HG03439 (cell line): Measurements from ENCODE around the gene LONRF2.

ENCODE experiments used
- ATAC-seq: cut with Tn5 transposase; IDR thresholded peaks from one replicate; pipeline ENCODE4 v1.9.1; 2021; ENCODE audit warnings: mild to moderate bottlenecking, moderate library complexity; ENCODE audit not compliant: unreplicated experiment

The LONRF2 gene

DNA sequence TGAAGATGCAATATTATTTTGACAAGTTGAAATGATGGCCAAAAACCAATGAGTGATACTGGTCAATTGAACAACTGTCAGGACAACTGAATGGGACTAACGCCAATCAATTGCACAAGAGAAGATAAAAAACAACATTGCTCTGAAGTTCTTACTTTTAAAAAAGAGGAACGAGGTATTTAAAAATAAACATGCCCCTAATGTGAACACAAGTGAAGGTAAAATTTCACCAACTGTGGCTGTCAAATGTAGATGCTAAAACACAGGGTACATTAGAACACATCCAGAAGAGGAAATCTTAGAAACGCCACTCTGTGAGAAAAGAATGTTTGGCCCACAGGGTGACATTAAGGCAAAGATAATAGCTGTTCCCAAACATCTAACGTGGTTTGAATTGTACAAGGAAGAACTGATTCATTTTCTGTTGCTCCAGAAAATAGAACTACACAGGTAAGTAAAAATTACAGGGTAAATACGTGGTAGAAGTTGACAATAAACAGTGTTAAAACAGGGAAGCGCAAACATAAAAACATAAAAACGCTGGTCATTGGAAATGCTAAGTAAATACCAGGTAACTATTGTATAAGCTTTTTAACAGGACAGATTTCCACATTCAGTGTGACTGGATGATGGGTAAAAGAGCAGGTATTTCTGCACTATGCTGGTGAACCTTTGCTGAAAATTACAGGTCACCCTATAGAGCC is 20.3 kb downstream of the LONRF2 start:
- ATAC-seq = no peak

DNA sequence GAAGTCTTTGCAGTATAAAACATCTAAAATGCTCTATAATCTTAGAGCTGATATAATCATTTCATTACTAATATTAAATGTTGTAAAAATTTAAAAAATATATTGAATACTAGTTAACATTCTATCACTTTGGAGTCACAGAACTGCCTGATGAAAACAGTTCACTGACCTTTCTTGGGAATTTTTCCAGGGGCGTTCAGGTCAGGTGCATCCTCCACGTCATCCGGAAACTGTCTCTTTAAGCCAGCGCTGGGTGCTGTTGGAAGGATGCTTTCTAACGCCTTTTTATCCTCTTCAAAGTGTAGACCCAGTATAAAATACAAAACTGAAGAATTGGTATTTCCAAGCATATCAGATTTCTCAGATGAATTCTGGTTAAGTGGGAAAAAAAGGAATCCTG is 22.8 kb downstream of the LONRF2 start:
- no peak for ATAC-seq

DNA sequence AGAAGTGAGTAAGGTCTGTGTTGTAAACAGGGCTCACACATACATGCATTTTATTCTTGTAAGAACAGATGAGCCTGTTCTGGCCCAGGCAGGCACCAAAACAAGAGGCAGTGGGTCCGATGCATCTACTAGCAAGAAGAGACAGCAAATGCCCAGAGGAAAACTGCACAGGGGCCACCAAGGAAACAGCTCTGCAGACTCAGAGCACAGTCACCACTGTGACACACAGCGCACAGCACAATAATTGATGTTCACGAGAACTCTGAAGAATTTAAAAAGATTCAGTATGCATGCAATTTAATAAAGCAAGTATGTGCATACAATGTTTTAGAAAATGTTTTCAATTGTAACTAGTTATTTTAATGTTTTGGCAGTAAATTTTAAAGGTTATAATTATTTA is 24.8 kb downstream of the LONRF2 start:
- ATAC-seq = no peak

DNA sequence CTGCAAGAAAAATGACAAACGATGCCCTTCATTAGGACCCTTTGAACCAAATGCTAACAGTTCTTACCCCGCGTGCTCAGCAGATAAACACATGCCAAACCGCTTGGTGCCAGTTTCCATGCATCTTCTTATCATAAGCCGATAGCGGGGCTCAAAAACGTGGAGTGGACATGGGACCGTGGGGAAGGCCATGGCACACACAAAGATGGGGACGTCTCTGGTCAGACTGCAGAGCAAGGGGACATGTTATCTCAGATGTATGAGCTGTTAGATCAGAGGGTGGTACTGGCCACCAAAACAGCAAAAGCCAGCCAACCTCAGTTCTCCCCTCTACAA is 28.2 kb downstream of the LONRF2 start:
- no peak for ATAC-seq

- no peak for ATAC-seq
These were observed 28.8 kb downstream of the LONRF2 start for GRCh38 chr2:100293341-100294161.

- no peak for ATAC-seq
These were observed 30.2 kb downstream of the LONRF2 start for GRCh38 chr2:100292022-100292580.

DNA sequence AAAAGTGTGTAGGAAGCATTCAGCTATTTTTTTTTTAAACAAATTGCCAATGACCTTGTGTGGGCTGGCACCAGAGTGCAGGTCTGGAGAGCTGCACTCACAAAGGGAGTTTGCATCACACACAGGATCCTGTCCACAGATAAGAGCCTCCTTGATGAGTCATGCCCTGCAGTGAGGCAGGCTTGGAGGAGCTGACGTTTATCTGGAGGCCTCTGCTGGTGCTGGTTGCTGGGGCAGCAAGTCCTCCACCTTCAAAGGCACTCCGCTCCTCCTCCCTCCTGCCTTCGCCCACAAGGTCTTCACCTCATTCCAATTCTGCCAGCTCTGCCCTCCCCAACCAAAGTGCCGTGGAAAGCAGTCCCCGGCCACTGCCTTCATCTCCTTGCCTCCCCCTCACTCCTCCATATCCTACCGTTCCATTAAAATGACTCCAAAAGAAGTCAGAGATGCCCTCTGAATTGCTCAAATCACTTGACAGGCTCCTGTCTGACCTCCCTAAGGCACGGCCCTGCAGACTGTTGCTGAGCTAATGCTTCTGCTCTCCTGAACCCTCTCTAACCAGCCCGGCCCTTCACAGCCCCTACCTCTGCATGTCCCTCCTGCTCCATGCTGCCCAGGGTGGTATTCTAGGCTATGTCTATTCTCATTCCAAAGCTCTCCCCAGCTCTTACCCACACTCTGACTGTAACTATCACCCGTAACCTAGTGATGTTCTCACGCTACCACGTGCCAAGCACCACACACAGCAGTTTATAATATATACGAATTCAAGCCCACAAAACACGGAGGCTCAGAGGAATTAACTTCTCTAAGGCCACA is 30.9 kb downstream of the LONRF2 start:
- no peak for ATAC-seq

GRCh38 chr2:100290718-100291151 is 31.6 kb downstream of the LONRF2 start:
- no peak for ATAC-seq

DNA sequence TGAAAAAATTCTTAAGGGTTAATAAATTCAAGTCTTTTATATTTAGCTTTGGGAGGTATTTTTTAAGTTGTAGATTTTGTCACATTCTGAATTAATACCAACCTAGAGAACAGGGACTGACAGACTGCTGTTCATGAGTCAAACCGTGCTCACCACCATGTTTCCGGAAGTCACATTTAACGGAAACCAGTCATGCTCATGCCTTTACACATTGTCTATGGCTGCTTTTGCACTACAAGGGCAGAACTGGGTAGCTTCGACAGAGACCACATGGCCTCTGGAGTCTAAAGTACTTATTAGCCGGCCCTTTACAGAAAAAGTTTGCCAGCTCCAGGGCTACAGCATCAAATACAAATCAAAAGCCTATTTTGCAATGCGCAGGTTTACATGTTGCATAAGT is 33.3 kb downstream of the LONRF2 start:
- ATAC-seq = no peak

GRCh38 chr2:100286318-100286717 is 36.0 kb downstream of the LONRF2 start:
- ATAC-seq = no peak

DNA sequence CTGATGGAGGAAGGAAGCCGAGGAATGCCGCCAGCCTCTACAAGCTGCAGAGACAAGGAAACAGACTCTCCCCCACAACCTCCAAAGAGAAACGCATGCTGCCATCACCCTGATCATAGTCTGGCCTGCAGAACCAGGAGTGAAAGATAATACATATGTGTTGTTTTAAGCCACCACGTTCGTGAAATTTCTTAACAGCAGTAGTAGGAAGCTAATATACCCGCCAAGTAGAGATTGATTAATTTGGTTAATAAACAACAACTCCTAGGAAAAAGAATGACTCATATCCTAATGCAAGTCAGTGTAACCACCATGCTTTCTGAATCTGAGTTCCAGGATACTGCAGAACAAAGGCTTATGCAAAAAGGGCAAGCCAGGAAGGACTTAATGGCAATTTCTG is 36.6 kb downstream of the LONRF2 start:
- no peak for ATAC-seq

- no peak for ATAC-seq
These were observed 37.3 kb downstream of the LONRF2 start for GRCh38 chr2:100285011-100285410.

DNA sequence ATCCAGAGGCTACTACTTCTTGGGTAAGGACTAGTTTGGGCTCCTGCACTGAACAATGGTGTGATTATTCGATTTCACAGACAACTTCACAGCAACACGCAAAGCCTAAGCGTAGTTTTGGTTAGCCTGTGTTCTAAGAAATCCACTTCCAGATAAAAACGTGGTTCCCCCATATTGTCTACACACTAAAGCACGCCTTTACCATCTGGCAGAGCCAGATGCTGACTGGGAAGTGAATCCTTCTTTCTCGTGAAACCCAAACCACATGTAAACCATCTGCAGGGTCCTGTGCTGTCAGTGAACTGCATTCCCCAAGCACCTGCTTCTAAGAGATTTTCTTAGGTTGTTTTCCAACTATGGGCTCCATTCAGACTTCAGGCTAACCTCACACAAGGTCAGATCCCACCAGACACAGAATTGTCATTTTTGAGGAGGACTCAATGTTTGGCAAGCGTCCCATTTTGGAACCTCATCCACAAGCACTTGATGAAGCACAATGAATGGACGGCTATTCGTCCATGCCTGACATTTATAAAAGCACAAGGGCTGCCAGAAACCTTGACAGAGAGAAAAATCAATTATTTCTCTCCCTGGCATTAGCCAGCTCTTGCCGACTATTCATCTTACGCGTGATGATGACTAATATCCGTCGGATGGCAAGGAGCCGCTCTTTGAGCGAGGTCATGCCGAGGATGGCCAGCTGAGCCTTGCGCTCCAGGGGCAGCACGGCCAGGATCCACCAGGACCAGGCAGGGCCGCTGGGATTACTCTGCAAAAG is 38.4 kb downstream of the LONRF2 start:
- no peak for ATAC-seq

DNA sequence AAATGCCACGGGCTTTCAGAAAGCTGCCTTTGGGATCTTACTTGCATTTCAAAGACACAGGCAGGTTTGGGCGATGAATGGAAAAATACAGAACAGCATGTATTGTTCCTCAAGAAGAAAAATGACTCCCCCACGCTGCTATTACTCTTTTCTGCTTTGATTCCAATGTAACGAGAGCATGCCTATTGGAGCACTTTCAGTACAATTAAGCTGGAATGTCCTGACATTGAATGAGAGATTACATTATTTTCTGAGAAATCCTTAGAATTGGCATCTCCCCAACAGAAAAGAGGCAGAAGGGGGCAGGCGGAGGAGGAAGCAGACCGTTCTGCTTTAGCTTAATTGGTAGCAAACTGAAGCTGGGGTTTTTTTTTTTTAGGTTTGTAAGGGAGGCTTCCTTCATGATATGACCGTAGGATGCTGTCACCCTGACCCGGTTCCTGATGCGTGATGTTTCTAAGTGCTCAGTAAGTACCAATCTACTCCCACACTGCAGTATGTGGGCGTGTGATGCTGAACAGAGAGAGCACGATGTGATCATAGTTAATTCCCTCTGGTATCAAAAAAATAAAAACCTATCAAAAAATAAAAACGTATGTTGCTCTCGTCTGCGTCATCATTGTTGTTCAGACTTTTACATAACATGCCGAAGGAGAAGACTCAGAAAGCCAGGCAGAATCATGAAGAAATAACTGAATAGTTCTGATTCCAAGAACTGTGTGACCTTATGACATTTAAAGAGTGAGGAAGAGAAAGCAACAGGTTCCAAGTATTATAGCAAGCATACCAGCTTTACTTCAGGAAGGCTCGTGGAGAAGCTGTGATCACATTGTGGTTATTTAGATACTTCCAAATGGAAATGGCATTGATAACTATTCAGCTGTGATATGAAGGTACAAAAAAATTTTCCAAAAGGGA is 40.5 kb downstream of the LONRF2 start:
- no peak for ATAC-seq

DNA sequence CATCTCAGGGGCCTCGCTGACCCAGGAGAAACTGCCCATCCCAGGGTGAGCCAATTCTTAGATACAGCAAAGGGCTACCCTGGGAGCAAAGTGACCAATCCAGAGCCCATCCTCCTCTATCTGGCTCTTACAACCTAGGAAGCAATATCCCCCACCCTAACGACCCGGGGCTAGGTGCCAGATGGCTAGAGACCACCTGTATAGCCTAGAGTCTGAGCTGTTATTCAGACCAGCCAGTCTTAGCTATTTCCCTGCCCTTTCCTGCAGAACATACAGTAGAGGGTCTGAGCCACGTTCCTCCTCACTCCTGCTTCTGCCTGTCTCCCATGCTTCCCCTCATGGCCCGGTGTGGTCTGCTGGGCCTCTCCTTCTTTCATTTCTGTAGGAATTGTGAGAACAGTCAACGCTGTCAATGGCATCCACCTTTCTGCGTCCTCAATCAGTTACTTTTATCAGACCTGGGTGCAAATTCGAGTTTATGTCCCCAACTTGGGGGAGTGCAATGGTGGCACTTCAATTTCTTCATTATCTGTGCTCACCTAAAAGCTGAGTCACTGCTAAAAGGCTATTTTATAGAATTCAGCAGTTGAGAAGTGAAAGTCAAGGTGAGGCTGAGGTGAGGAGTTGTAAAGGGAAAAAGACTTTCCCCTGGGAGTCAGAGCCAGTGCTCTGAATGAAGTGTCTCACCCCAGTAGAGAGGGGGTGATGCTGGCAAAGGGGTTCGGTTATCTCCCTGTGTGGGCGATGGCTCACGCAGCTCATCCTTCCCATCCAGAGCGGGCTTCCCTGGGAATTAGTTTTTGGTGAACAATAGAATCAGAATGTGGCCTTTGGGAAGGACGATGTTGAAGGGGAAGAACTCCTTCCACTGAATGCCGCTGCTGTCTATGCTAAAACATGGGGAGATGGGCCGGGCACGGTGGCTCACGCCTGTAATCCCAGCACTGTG is 42.4 kb downstream of the LONRF2 start:
- no peak for ATAC-seq

GRCh38 chr2:100278986-100279385 is 43.3 kb downstream of the LONRF2 start:
- ATAC-seq = no peak

- ATAC-seq = no peak
These were observed 43.8 kb downstream of the LONRF2 start for GRCh38 chr2:100278501-100278900.

DNA sequence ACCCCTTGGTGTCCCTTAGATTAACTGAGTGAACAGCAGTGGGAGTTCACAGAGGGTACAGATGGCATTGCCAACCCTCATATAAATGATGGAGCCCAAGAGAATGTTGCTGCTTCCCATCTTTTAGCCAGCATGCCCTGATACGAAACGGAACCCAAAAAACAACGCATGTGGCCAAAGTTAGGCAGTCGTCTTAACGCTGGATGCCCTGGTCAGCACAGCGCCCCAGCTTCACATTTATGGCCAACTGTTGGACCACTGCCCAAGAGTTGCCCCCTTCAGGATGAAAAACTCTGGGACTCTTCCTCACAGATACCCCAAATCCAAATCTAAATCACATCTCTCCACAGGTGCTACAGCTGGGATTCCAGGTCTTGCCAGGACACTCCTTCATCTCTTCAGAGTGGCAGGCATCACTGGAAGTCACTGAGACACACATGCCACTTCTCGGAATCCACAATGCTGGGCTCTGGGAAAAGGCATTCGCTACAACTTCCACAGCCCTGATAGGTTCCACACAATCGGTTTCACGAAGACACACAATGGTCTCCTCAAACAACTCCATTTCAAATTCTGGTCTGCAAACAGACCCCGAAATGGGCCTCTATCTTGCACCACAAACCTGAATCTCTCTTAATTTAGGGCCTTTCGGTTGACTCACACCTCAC is 44.6 kb downstream of the LONRF2 start:
- ATAC-seq = no peak
